Activated CD4-positive, alpha-beta T cell treated with anti-CD3 and anti-CD28 coated beads, Interleukin-2, amount 50 U/mL, for 4 hours (primary cell): ENCODE data around the gene KDM4B.

Experiments
- DNase-seq, 2 experiments: peaks; one replicate each; pipeline ENCODE4 v3.0.0-alpha.2; 2020

The KDM4B gene

GRCh38 chr19:5127717-5128116, 158.8 kb downstream of the KDM4B start:
- DNase-seq, result no peak

- no peak for DNase-seq
Observed at GRCh38 chr19:5128251-5128935, 159.5 kb downstream of the KDM4B start.

DNA sequence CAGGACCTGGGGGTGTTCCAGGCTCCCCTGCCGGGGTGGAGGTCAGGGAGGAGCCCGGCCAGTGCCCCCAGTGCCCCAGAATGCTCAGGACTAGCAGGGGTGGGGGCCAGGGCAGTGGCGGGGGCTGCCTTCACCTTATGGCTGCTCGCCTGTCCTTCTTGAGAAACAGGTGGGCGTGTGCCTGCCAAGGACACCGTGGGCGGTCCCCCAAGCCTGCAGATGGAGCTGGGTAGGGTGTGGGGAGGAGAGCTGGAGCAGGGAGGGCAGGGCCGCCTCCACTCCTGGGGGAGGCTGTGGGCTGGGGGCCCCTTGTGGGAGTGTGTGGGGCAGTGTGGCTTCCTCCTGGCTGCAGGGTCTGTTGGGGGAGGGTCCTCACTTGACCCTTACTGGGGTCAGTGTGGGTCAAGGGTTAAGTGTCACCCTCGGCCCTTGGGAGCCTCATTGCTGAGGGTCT, 160.1 kb downstream of the KDM4B start:
- no peak for DNase-seq

- DNase-seq, result no peak
Observed at GRCh38 chr19:5129691-5130090, 160.8 kb downstream of the KDM4B start.

DNA sequence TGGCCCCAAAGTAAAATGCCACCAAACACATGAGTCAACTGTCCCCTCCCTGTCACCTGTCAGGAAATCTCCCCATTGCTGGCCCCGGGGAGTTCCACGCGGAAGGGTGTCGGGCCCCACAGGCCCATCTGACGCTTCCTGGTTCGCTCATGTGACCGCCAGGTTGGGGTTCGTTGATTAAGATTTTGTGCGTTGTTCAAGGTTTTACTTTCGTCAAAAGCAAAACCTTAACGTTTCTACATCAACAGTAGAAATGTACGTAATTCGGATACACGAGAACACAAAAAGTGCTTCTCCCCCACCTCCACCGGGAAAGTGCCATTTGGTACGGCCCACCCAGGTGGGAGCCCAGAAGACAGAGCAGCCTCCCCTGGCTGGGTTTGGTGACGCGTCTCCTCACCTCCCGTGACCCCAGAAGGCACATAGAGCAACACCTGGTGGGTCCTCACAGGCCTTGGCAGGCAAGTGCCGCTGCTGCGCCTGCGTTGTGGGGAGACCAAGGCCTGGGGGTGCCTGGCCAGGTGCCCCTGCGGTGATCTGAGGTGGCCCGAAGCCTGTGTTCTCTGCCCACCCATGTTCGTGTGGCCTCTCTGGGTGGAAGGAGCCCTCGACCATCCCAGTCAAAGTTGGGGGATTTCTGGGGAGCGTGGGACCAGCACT, 161.6 kb downstream of the KDM4B start:
- DNase-seq, result peak; percentile 15 to 23

DNA sequence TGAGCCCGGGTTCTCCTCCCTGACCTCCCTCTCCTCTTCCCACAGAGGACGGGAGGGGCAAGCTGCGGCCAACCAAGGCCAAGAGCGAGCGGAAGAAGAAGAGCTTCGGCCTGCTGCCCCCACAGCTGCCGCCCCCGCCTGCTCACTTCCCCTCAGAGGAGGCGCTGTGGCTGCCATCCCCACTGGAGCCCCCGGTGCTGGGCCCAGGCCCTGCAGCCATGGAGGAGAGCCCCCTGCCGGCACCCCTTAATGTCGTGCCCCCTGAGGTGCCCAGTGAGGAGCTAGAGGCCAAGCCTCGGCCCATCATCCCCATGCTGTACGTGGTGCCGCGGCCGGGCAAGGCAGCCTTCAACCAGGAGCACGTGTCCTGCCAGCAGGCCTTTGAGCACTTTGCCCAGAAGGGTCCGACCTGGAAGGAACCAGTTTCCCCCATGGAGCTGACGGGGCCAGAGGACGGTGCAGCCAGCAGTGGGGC, 162.2 kb downstream of the KDM4B start:
- DNase-seq, result no peak

- no peak for DNase-seq
Observed at GRCh38 chr19:5131506-5132205, 162.7 kb downstream of the KDM4B start.

GRCh38 chr19:5132206-5132560, 163.3 kb downstream of the KDM4B start:
- no peak for DNase-seq

DNA sequence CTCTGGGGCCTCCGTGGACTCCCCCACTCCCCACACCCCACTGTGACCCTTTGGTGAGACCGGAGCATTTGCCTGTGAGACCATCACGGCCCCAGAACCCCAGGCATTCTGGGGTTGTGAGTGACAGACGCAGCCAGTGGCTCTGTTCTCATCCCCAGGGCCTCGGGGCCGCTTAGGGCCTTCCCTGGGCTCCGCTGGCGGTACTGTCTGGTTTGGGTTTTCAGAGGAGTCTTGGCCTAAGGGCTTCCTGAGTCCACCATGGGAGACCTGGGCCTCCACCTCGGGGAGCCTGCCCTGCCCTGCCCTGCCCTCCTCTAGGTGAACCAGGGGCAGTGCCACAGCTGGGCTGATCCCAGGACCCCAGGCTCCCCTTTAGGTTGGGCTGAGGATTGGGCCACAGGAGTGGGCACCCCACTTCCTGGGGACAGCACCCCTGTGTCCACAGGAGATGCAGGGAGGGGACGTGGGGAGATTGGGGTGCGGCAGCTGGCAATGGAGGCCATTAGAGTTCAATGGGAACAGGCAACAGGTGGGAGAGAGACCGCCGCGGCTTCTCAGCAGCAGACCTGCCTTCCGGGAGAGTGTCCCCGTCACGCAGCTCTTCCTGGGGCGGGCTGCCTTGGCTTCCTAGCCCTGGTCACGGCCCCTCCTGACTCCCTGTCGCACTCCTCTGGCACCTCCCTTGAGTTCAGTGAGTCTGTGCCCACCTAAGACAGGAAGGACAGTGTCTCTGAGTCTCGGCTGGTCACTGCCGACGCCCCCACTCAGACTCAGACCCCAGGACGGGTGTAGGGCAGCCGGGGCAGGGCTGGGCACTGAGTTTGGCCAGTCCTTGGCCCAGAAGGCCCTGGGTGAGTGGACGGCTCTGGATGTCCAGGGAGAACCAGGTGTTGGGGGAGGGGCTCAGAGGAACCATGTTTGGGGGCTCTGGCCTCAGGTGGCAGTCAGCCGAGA, 164.1 kb downstream of the KDM4B start:
- no peak for DNase-seq

GRCh38 chr19:5133986-5134595, 165.2 kb downstream of the KDM4B start:
- DNase-seq, result no peak

GRCh38 chr19:5134691-5135090, 165.8 kb downstream of the KDM4B start:
- no peak for DNase-seq

GRCh38 chr19:5136073-5136855, 167.4 kb downstream of the KDM4B start:
- DNase-seq, result no peak

GRCh38 chr19:5137114-5137513, 168.2 kb downstream of the KDM4B start:
- DNase-seq, result no peak

GRCh38 chr19:5137571-5138124, 168.7 kb downstream of the KDM4B start:
- DNase-seq, result no peak

- DNase-seq, result peak; percentile 29 to 33
Observed at GRCh38 chr19:5138606-5139582, 170.0 kb downstream of the KDM4B start.

- no peak for DNase-seq
Observed at GRCh38 chr19:5139583-5140325, 170.8 kb downstream of the KDM4B start.

GRCh38 chr19:5141129-5141849, 172.4 kb downstream of the KDM4B start:
- DNase-seq, result no peak
